Testis (tissue), 3 donors: ENCODE data around the gene MCRIP1. TPM values are rescaled to one million over a fixed set of nuclear protein-coding genes. Genes with fewer than 3 reads are reported as not detected.

Experiments used
- DNase-seq: peaks from one replicate; pipeline ENCODE4 v3.0.0-alpha.2; 2019
- H3K27ac ChIP-seq, 2 donors: fragments of 200-600 bp; sonication (generic); one replicate each; pipeline ENCODE4 v1.5.1; 2019
- H3K27me3 ChIP-seq: fragments of 200-600 bp; sonication (generic); one replicate; pipeline ENCODE4 v1.5.1; 2019
- H3K36me3 ChIP-seq: fragments of 200-600 bp; sonication (generic); one replicate; pipeline ENCODE4 v1.5.1; 2017; ENCODE audit warnings: low read depth; ENCODE audit errors: missing control alignments
- H3K4me1 ChIP-seq: fragments of 200-600 bp; sonication (generic); one replicate; pipeline ENCODE4 v1.5.1; 2019
- H3K4me3 ChIP-seq, 2 donors: fragments of 200-600 bp; sonication (generic); one replicate each; pipeline ENCODE4 v1.5.1; 2017 to 2019
- H3K9me3 ChIP-seq: fragments of 200-600 bp; sonication (generic); one replicate; pipeline ENCODE4 v1.5.1; 2017
- CTCF ChIP-seq, 3 experiments: fragments of 450-650 bp in 2 of 3; fragments of 200-600 bp in 1 of 3; sonication (generic) in 1 of 3; IDR thresholded peaks; one replicate each; pipeline ENCODE4 v1.5.1; 2016 to 2019; ENCODE audit warnings: antibody characterized with exemption in 3 of 3, mild to moderate bottlenecking in 2 of 3, moderate library complexity in 1 of 3
- POLR2A ChIP-seq: fragments of 450-650 bp; IDR thresholded peaks from one replicate; pipeline ENCODE4 v1.6.1; 2017; ENCODE audit warnings: antibody characterized with exemption, mild to moderate bottlenecking, moderate library complexity
- WGBS, 2 donors: methylation state at CpG; one replicate each; pipeline ENCODE4 v1.1.5; 2018; 5-methylcytosine and 5-hydroxymethylcytosine counted together
- intact Hi-C: fragments of 100-400 bp; cut with DNase I; formaldehyde crosslinking; loops from one replicate; pipeline ENCODE4 v1.15.1; 2023; ENCODE audit warnings: low total_unique reads
- polyA plus RNA-seq: library from polyadenylated mRNA; stranded (reverse); fragments of 350-450 nt; fragmentation: Illumina TruSeq; extraction: RNeasy Lipid Tissue Mini Kit (QIAGEN cat#74804); gene quantifications from one replicate; pipeline ENCODE4 v1.2.3, GENCODE V29; 2014; ENCODE audit warnings: low read depth, low replicate concordance; ENCODE audit not compliant: insufficient read depth
- total RNA-seq, 2 donors: library from RNA; depleted of rRNA; stranded (reverse); fragments of >200 nt; gene quantifications; one replicate each; pipeline ENCODE4 v1.2.3, GENCODE V29; 2016

Gene MCRIP1
- total and polyA plus RNA-seq, 3 donors from 2014 or later, result 160 to 206 (median 181) TPM

GRCh38 chr17:81812571-81813370, 20.3 kb downstream of the MCRIP1 start:
- Histone ChIP-seq H3K9me3 (no peaks in the 10 kb centered on the region), H3K36me3 (no peaks in the 10 kb centered on the region), H3K27me3 (no peaks in the 10 kb centered on the region), H3K4me3 (no peak overlapping the region), H3K27ac (no peak overlapping the region), H3K4me1 (no peaks in the 10 kb centered on the region)
- WGBS, 2 donors, result 80 to 86% methylated on average over 24 to 43 of the region's 45 CpGs
- intact Hi-C loops, result no loop called here
- TF ChIP-seq CTCF (IDR thresholded peaks at IDR 0.05) (no peak), POLR2A (no peak)
- no peak for DNase-seq

- Histone ChIP-seq H3K27me3 (no peaks in the 10 kb centered on the region), H3K36me3 (no peaks in the 10 kb centered on the region), H3K27ac (no peak overlapping the region), H3K9me3 (no peaks in the 10 kb centered on the region), H3K4me3 (no peak overlapping the region), H3K4me1 (no peaks in the 10 kb centered on the region)
- no peak for DNase-seq
- intact Hi-C loops, result no loop called here
- WGBS, 2 donors, result 78 to 86% methylated on average over 5 to 24 of the region's 24 CpGs
- no peak for TF ChIP-seq CTCF (IDR thresholded peaks at IDR 0.05)
- TF ChIP-seq POLR2A, result no peak
These were observed 21.2 kb downstream of the MCRIP1 start for GRCh38 chr17:81811705-81812570.

- Histone ChIP-seq H3K9me3 (no peaks in the 10 kb centered on the region), H3K4me3 (no peak overlapping the region), H3K27ac (no peak overlapping the region), H3K36me3 (no peaks in the 10 kb centered on the region), H3K4me1 (no peaks in the 10 kb centered on the region), H3K27me3 (no peaks in the 10 kb centered on the region)
- no peak for DNase-seq
- intact Hi-C loops, result no loop called here
- WGBS, 2 donors, result 89 to 90% methylated on average over 27 to 42 of the region's 42 CpGs
- TF ChIP-seq POLR2A (no peak), CTCF (IDR thresholded peaks at IDR 0.05) (no peak)
These were observed 22.0 kb downstream of the MCRIP1 start for GRCh38 chr17:81810892-81811704.

- Histone ChIP-seq H3K36me3 (no peaks in the 10 kb centered on the region), H3K27ac (no peak overlapping the region), H3K9me3 (no peaks in the 10 kb centered on the region), H3K27me3 (no peaks in the 10 kb centered on the region), H3K4me3 (no peak overlapping the region), H3K4me1 (no peaks in the 10 kb centered on the region)
- intact Hi-C loops, result no loop called here
- no peak for DNase-seq
- no peak for TF ChIP-seq CTCF (IDR thresholded peaks at IDR 0.05)
- no peak for TF ChIP-seq POLR2A
- 69 to 80% methylated on average over 7 to 8 of the region's 8 CpGs for WGBS, 2 donors
These were observed 22.6 kb downstream of the MCRIP1 start for GRCh38 chr17:81810476-81810875.
